Stimulated activated CD8-positive, alpha-beta memory T cell treated with anti-CD3 and anti-CD28 coated beads, Interleukin-4, amount 100 ng/mL, for 1 hour (primary cell): ENCODE data around the gene GAB3.
"Not testable (repeated sequence)": the region's sequence is repeated elsewhere in the genome, so short reads cannot be mapped to it uniquely, and the experiment has no call there.

Source experiments
- DNase-seq, 2 donors: peaks; one replicate each; pipeline ENCODE4 v3.0.0-alpha.2; 2020; ENCODE audit warnings: low read depth in 2 of 2, low spot score in 1 of 2

The GAB3 gene

GRCh38 chrX:154721155-154721554, 29.7 kb downstream of the GAB3 start:
- DNase-seq, result no peak

- DNase-seq, result no peak
Measured at GRCh38 chrX:154720067-154720466, 30.8 kb downstream of the GAB3 start.

- no peak for DNase-seq
Measured at GRCh38 chrX:154719132-154719675, 31.7 kb downstream of the GAB3 start.

GRCh38 chrX:154718616-154719015, 32.3 kb downstream of the GAB3 start:
- no peak for DNase-seq

GRCh38 chrX:154717824-154718223, 33.1 kb downstream of the GAB3 start:
- DNase-seq, result no peak

- DNase-seq, result no peak
Measured at GRCh38 chrX:154715825-154716224, 35.1 kb downstream of the GAB3 start.

GRCh38 chrX:154714925-154715324, 36.0 kb downstream of the GAB3 start:
- DNase-seq, result no peak

- DNase-seq, result no peak
Measured at GRCh38 chrX:154712781-154713740, 37.8 kb downstream of the GAB3 start.

- DNase-seq, result no peak
Measured at GRCh38 chrX:154711264-154711663, 39.6 kb downstream of the GAB3 start.

GRCh38 chrX:154710309-154710708, 40.6 kb downstream of the GAB3 start:
- DNase-seq, result no peak

- no peak for DNase-seq
Measured at GRCh38 chrX:154698630-154699248, 52.1 kb downstream of the GAB3 start.

- DNase-seq, result no peak
Measured at GRCh38 chrX:154696676-154697045, 54.2 kb downstream of the GAB3 start.

- DNase-seq, result no peak
Measured at GRCh38 chrX:154695911-154696675, 54.8 kb downstream of the GAB3 start.

- DNase-seq, result no peak
Measured at GRCh38 chrX:154693394-154693793, 57.5 kb downstream of the GAB3 start.

- not testable (repeated sequence) for DNase-seq
Measured at GRCh38 chrX:154690438-154690837, 60.4 kb downstream of the GAB3 start.

GRCh38 chrX:154672084-154672483, 78.8 kb downstream of the GAB3 start:
- DNase-seq, result not testable (repeated sequence)

- DNase-seq, result not testable (repeated sequence)
Measured at GRCh38 chrX:154670848-154671247, 80.0 kb downstream of the GAB3 start.

- no peak for DNase-seq
Measured at GRCh38 chrX:154661899-154662298, 89.0 kb downstream of the GAB3 start.

- DNase-seq, result no peak
Measured at GRCh38 chrX:154661170-154661569, 89.7 kb downstream of the GAB3 start.

- DNase-seq, result no peak
Measured at GRCh38 chrX:154660541-154660940, 90.3 kb downstream of the GAB3 start.

GRCh38 chrX:154658957-154659356, 91.9 kb downstream of the GAB3 start:
- DNase-seq, result no peak
